HG03060 (cell line): Measurements from ENCODE around the gene MAD1L1.
"Not testable (repeated sequence)": the region's sequence is repeated elsewhere in the genome, so short reads cannot be mapped to it uniquely, and the experiment has no call there.

Source experiments
- ATAC-seq: cut with Tn5 transposase; IDR thresholded peaks from one replicate; pipeline ENCODE4 v1.9.1; 2021; ENCODE audit warnings: low read depth, moderate number of reproducible peaks; ENCODE audit not compliant: unreplicated experiment

The MAD1L1 gene

GRCh38 chr7:1865571-1866255, 367.0 kb downstream of the MAD1L1 start:
- ATAC-seq, result no peak

DNA sequence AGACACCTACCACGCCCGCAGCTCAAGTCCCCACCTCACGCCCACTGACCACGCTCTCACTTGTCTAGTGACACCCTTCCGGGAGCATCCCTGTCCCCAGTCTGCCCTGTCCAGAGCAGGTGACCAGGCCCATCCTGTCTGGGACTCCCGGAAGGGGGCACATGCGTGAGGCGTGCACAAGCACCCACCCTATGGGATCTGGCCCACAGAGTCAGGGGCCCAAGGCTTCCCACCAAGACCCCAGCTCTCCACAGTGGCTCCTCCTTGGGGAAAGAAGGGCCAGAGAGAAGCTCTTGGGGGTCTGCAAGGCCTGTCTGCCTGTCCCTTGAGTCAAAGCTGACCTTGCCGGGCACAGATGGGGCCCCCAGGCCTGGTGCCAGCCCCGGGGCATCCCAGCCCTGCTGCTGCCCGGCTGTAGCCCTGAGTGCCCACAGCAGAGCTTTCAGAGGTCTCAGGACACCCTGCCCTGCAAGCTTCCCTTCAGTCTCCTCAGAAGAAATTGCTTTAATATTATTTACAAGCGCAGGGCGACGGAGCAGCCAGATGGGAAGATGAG, 367.7 kb downstream of the MAD1L1 start:
- ATAC-seq, result no peak

- no peak for ATAC-seq
These were observed 368.4 kb downstream of the MAD1L1 start for GRCh38 chr7:1864161-1864940.

DNA sequence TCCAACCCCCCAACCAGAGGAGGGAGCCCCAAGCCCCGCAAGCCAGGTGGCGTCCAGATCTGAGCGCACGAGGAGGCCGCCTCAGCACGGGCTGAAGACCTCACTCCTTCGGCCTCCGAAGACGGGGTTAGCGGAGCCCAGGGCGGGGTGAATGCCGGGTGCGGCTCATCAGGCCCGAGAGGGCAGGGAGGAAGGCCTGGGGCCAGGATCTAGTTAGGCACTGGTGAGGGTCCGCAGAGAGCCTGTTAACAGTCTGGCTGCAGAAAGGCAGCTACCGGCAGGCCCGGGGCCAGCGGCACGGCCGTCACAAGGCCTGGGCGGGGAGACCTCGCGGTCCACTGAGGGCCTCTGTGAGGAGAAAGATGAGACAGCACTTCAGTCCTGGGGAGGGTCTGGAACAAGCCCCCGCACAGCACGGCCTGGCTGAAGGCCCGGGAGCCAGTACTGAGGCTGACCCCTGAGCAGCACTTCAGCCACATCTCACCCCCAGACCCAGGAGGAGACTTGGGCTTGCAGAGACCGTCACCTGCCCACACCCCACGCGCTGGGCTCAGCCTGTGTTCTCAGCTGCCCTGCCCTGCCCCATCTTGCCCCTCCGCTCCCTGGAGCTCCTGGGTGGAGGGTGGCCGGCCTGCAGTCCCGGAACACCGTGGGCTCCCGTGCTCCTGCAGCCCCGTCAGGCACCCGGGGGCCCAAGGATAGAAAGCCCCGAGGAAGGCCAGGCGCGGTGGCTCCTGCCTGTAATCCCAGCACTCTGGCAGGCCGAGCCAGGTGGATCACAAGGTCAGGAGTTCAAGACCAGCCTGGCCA, 369.4 kb downstream of the MAD1L1 start:
- no peak for ATAC-seq

DNA sequence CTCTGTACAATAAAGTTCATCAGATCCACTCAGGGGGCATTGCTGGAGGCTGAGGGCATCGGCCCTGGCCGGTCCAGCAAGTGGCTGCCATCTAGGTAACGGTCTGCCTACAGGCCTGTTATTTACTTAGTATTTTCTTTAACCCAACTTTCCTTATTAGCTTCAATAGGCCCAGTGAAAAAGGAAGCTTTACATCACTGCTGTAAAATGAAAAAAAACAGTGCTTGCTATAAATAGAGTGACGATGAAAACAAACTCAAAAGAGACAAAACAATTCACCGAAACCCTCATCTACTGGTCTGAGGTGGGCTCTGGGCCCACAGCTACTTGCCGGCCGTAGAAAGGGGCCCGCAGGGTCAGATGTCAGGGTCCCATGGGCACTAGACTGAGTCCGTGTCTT, 370.2 kb downstream of the MAD1L1 start:
- no peak for ATAC-seq

- no peak for ATAC-seq
These were observed 370.8 kb downstream of the MAD1L1 start for GRCh38 chr7:1861799-1862458.

GRCh38 chr7:1860881-1861798, 371.6 kb downstream of the MAD1L1 start:
- not testable (repeated sequence) for ATAC-seq

- ATAC-seq, result no peak
These were observed 373.3 kb downstream of the MAD1L1 start for GRCh38 chr7:1859266-1860035.

- ATAC-seq, result no peak
These were observed 374.1 kb downstream of the MAD1L1 start for GRCh38 chr7:1858435-1859265.

GRCh38 chr7:1857487-1858421, 375.0 kb downstream of the MAD1L1 start:
- no peak for ATAC-seq

GRCh38 chr7:1856888-1857441, 375.8 kb downstream of the MAD1L1 start:
- no peak for ATAC-seq

DNA sequence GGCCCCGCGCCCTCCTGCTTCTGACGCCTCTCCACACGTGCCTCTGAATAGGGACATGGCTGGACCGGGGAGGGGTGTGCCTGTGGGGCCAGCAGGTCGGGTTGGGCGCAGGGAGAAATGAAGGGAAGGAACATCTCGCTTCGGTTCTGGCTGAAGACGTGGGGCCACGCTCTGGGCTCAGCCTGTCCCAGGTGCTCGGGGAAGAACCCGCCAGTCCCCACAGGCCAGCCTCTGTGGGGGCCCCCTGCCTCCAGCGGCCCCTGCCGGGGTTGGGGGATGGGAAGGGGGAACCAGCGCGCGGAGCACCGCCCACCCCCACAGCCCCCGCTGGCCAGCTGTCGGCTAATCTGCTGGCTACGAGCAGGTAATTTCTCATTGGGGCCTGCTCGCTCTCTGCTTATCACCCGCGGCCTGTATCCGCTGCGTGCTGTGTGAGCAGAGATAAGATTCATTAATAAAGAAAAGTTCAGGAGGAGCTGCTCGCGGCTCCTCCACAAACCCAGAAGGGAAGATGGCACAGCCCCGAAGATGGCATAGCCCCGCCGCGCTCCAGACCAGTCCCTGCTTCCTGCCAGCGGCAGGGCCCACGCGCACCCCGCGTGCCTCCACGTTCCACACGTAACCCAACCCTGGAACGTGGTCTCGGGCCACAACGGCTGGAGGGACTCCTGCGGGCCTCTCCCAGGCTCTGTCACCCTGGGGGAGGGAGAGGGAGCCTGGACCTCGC, 376.4 kb downstream of the MAD1L1 start:
- ATAC-seq, result no peak

- ATAC-seq, result no peak
These were observed 377.0 kb downstream of the MAD1L1 start for GRCh38 chr7:1855725-1856160.

DNA sequence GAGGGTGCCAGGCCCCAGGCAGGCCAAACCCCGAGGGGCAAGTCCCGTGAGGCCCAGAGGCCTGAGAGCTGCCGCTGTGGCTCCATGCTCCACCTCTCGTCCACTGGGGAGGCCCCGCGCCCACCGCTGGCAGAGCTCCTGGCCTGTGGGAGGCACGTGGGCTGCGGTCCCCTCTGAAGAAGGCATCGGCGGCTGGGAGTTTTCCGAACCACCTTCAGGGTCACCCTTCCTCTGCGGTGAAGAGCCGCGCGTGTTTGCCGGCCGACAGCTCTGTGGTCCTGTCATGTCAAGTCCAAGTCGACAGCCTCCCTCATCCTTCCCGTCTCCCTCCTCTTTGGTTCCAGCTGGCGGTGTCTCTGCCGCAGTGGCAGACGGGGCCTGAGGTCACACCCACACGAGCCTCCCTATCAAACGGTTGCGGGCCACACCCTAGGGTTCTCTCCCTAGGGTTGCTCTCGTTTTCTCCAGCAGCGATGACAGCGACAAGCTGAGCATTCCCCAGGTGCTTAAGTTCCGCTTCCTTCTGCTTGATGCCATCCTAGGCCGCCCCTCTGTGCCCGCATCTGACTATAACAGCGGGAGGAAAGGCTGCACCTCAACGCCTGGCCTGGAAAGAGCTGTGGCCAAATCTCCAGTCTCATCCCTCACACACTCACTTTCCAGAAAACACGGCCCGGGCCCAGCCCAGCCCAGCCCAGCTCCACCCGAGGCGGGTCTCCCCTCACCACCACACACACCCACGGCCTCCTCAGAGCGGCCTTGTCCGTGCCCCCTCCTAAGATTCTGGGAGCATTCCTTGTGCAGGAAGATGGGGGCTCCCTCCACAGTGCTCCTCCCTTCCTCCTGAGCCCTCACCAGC, 377.6 kb downstream of the MAD1L1 start:
- ATAC-seq, result no peak
